HG03175 (cell line): ENCODE data around the gene RBM11.
"Not testable (repeated sequence)": the region's sequence is repeated elsewhere in the genome, so short reads cannot be mapped to it uniquely, and the experiment has no call there.

ENCODE experiments used
- ATAC-seq: cut with Tn5 transposase; IDR thresholded peaks from one replicate; pipeline ENCODE4 v1.9.1; 2021; ENCODE audit warnings: mild to moderate bottlenecking, moderate library complexity; ENCODE audit not compliant: unreplicated experiment

RBM11 gene

DNA sequence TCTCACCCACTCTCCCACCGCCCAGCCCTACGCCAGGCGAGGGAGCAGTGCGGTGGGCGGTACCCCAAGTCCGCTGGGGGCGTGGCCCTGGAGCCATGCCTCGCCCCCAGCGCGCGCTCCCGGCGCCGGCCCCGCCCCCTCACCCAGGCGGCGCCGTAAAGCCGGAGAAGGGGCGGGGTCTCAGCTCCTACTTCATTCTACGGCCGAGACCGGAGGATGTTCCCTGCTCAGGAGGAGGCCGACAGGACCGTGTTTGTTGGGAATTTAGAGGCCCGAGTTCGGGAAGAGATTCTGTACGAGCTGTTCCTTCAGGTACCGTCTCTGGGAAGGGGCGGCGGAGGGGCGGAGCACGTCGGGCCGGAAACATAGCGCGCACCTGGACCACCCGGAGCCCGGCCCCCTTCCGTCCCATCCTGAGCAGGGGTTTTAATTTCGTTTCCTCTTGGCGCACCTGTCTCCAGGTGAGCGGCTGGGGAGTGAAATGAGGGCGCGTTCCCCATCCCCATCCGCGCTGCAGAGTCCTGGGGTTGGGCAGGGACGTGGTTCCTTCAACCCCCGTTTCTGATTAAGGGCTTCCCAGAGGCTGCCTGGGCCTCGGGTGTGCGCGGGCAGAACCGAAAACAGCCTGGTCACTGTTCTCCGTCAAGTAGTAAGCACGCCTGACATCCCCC, at the start of gene RBM11:
Gene RBM11, plus strand, starts transcription at position 187 of the 671 bp plus-strand sequence. Its CDS starts 30 bp downstream, at position 217.
- ATAC-seq: peak; percentile 93

DNA sequence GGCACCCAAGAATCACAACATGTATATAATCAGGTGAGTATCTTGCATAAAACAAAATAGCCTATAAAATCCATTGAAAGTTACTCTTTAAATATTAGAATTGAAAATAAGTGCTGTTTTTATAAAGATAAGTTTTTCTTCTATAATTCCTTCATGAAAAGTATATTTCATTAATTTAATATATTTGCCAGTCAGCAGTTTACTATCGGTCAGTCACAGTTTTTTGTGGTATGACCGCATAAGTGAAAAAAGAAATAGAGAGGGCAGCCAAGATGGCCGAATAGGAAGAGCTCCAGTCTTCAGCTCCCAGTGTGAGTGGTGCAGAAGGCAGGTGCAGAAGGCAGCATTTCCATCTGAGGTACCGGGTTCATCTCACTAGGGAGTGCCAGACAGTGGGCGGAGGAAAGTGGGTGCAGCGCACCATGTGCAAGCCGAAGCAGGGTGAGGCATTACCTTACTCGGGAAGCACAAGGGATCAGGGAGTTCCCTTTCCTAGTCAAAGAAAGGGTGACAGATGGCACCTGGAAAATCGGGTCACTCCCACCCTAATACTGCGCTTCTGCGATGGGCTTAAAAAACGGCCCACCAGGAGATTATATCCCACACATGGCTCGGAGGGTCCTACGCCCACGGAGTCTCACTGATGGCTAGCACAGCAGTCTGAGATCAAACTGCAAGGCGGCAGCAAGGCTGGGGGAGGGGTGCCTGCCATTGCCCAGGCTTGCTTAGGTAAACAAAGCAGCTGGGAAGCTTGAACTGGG, 49.3 kb upstream of the RBM11 start:
- not testable (repeated sequence) for ATAC-seq

DNA sequence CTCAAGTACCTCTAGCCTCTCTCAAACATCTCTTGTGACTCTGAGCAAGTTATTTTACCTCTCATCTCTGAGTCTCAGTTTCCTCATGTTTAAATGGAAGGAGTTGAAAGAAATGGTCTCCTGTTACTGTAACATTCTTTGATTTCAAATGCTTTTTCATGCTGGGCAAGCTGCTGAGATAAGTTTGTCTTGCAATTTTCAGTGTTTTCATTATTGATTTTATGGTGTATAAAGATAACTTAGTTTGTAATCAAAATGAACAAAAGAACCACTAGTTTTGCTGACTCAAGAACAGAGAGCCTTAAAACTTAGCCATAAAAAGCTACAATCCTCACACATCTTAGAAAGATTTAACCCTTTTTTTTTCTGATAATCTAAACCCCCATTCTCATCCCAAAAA, 9.7 kb upstream of the RBM11 start:
- no peak for ATAC-seq

DNA sequence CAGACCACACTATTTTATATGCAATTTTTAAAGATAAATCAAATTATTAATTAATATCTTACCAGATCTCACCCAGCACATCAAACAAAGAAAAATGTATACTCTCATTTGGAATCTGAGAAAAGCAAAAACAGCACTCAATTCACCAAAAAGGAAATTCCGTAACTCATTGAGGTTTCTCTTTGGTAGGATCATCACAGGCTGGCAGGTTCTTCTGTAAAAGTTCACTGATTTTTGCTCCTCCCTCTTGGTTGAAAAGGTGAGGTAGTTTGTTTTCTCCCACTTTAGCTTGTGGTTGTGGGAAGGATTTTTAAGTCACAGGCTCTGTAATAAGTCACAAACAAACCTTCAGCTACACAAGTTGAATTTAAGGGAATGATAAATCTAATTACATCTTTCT, 5.2 kb upstream of the RBM11 start, which contains the start of gene LIPI:
Gene LIPI, minus strand, starts transcription at position 218 of the 400 bp plus-strand sequence. Its CDS starts 110 bp downstream, at position 108.
- ATAC-seq: no peak

GRCh38 chr21:14213164-14213563, 2.8 kb upstream of the RBM11 start:
- ATAC-seq: no peak

GRCh38 chr21:14223365-14223764, 7.4 kb downstream of the RBM11 start:
- no peak for ATAC-seq

- no peak for ATAC-seq
Observed at GRCh38 chr21:14229399-14229798, 13.4 kb downstream of the RBM11 start.

- no peak for ATAC-seq
Observed at GRCh38 chr21:14235101-14235500, 19.1 kb downstream of the RBM11 start.

DNA sequence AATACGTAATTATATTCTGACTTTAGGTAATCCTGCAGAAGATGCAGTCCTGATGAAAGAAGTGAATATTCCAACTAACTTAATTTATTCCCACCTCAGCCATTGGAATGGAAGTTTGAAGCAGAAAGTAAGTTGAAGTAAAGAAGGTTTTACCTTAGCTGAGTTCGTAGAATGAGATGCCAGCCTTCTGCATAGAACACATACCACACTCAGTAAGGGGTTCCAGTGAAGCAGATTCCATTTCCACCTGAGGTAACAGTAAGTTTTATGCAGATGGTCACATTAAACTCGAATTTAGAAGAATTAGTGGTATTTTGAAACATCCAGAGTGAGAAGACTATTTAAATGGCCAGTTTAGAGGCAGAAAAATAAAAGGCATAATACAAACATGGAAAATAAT, 20.2 kb downstream of the RBM11 start:
- no peak for ATAC-seq

DNA sequence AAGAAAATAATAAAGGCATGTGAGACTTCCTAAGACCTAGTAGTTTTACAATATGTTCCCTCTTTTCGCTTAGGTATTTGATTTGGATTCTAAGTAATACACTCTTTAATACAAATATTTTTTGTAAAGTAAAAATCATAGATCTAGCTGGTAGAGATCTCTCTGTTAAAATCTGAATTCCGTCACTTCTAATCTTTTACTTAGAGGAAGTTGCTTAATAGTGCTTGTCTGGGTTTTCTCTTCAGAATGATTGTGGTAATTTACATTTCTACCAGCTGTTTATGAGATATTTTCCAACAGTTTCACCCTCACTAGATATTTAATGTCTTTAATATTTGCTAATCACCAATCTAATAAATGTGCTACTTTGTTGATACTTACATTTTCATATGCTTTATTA, 23.3 kb downstream of the RBM11 start:
- no peak for ATAC-seq

- ATAC-seq: no peak
Observed at GRCh38 chr21:14241297-14241696, 25.3 kb downstream of the RBM11 start.

DNA sequence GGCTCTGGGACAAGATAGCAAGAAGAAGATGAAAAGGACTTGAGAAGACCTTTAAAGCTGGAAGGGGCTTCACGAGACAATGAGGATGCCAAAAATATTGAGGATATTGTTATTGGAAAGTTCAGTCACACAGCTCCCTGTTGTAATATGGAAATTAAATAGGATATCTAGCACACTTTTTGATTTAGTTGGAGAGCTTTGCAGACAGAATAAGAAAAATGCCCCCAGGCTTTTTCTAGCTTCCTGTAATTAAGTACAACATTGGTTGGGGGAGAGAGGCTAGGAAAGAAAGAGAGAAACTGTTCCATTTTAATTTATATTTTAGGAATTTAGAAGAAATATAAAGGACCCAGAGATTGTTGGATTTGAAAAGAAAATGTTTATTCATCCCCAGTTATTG, 27.5 kb downstream of the RBM11 start:
- ATAC-seq: no peak

DNA sequence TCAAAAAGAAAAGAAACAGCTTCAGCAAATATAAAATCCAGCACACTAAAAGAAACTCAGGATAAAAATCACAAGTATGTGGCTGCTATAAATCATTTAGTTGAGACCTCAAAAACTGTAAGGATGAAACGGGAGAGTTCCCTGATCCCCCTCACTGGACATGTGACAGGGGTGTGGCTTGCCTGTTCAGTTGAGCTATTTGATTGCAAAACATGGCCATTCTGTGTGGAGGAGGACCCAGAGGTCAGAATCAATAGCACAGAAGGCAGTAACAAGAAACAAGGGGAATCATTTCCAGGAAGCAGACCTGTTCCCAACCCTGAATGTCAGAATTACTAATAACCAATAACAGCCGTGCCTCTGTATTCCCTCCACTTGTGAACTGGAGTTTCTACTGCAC, 27.9 kb downstream of the RBM11 start:
- no peak for ATAC-seq

DNA sequence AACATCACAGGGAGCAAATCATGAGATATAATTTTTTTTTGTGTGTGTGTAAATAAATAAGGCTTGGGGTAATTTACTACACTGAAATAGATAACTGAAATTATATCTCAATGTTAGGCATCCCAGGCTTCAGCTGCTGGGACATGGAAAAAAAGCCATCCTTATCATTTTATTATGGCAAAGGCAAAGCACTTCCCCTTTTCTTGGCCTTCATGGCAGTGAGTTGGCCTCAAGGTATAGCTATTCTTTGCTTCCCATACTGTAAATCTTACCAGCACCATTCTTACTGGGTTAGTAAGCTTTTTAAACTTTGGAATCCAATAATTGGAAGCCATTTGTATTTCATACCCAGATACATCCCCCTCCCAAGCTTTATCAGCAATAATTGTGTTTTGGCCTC, 29.0 kb downstream of the RBM11 start:
- no peak for ATAC-seq

DNA sequence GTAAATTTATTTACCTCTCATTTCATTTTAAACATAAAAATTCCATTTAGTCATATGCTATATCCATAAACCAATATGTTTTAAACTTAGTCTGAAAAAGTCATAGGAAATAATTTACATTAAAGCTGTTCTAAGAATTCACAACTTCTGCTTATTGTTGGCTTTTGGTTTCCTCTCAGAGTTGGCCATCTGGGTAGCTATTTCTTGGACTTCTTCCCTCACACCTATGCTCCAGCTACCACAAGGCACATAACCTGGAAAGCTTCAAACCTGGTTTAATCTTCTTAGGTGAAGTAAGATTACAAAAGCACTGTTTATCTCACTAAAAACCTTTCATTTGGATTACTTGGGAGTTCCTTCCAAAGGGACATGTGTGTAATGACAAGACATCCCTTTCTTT, 29.8 kb downstream of the RBM11 start:
- no peak for ATAC-seq

GRCh38 chr21:14251336-14251735, 35.4 kb downstream of the RBM11 start:
- ATAC-seq: no peak

- peak; percentile 51 for ATAC-seq
Observed at GRCh38 chr21:14259747-14260146, 43.8 kb downstream of the RBM11 start.

GRCh38 chr21:14260174-14260764, 44.3 kb downstream of the RBM11 start:
- no peak for ATAC-seq

- no peak for ATAC-seq
Observed at GRCh38 chr21:14262039-14262438, 46.1 kb downstream of the RBM11 start.

DNA sequence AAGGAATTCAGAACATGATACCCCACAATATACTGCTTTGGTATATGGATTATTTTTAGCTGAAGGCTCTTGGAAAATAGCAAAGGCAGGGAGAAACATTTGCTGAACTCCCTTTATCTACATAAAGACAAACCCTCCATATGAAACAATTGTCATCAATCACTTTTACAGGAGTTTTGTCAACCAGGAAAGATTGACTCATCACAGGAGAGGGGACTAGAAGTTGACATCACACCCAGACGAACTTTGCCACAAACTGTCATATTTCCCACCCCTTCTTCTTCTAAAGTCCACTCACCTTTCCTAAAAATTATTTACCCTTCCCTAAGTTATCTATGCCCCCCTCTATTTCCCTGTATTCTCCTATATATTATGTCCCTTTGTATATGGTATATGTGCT, 47.9 kb downstream of the RBM11 start:
- ATAC-seq: no peak

- no peak for ATAC-seq
Observed at GRCh38 chr21:14265023-14265422, 49.1 kb downstream of the RBM11 start.

DNA sequence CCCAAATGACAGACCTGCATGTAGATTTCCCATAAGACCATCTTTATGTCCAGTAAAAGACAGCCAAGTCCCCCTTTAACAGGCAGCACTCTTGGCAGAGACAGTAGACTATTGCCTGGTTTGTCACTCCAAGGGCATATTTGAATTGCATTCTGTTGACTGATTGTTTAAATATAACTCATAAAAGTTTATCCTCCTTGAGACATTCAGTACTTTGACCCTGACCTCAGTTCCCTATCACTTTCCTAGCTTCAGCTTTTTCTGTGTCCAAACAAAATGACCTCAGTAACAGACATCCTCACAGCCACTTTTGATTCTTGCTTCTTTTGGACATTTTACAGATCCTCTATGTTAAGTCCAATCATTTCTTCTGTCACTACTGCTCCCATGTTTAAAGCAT, 51.1 kb downstream of the RBM11 start:
- ATAC-seq: no peak
